Natural killer cell (primary cell): Measurements from ENCODE around the gene SV2B. TPM values are rescaled to one million over a fixed set of nuclear protein-coding genes. Genes with fewer than 3 reads are reported as not detected.

Experiments used
- ATAC-seq, 3 donors: fragments of 150-1000 bp in 2 of 3; fragments of 200-7000 bp in 1 of 3; cut with Tn5 transposase; 1 replicate in 1 of 3; 2 replicates in 2 of 3; pipeline ENCODE4 v1.10.0; 2021; ENCODE audit warnings: mild to moderate bottlenecking in 2 of 3, moderate library complexity in 2 of 3
- DNase-seq, 2 donors: peaks; one replicate each; pipeline versions ENCODE4 v3.0.0 to v3.0.0-alpha.2; 2013 to 2021; ENCODE audit warnings: mixed read lengths in 1 of 2
- H3K27ac ChIP-seq: one replicate; pipeline ENCODE4 v1.5.1; 2013; ENCODE audit warnings: mild to moderate bottlenecking, low read length
- H3K27me3 ChIP-seq: one replicate; pipeline ENCODE4 v1.6.1; 2013; ENCODE audit warnings: low read length; ENCODE audit not compliant: control insufficient read depth, insufficient read depth
- H3K36me3 ChIP-seq: one replicate; pipeline ENCODE4 v1.6.1; 2013; ENCODE audit warnings: low read length; ENCODE audit not compliant: control insufficient read depth, insufficient read depth
- H3K4me1 ChIP-seq: one replicate; pipeline ENCODE4 v1.6.1; 2013; ENCODE audit warnings: low read length; ENCODE audit not compliant: control insufficient read depth, insufficient read depth
- H3K4me3 ChIP-seq: one replicate; pipeline ENCODE4 v1.5.1; 2013; ENCODE audit warnings: low read length
- H3K9me3 ChIP-seq: one replicate; pipeline ENCODE4 v1.6.1; 2013; ENCODE audit warnings: low read length; ENCODE audit not compliant: control insufficient read depth, insufficient read depth
- H3K27ac Mint-ChIP-seq, 2 donors: one replicate each; pipeline ENCODE4 v1.8.0; 2022; ENCODE audit warnings: mild to moderate bottlenecking in 2 of 2, mixed read lengths in 2 of 2, moderate library complexity in 1 of 2
- H3K27me3 Mint-ChIP-seq, 2 donors: one replicate each; pipeline ENCODE4 v1.8.0; 2022; ENCODE audit warnings: low read depth in 2 of 2, mixed read lengths in 2 of 2
- H3K36me3 Mint-ChIP-seq: one replicate; pipeline ENCODE4 v1.8.0; 2022; ENCODE audit warnings: mixed read lengths
- H3K4me1 Mint-ChIP-seq, 2 donors: one replicate each; pipeline ENCODE4 v1.8.0; 2022; ENCODE audit warnings: mixed read lengths in 2 of 2
- H3K4me3 Mint-ChIP-seq: one replicate; pipeline ENCODE4 v1.8.0; 2022; ENCODE audit warnings: mild to moderate bottlenecking, moderate library complexity, mixed read lengths
- H3K9me3 Mint-ChIP-seq, 2 donors: one replicate each; pipeline ENCODE4 v1.8.0; 2022; ENCODE audit warnings: mixed read lengths in 2 of 2
- WGBS: methylation state at CpG from one replicate; pipeline ENCODE4 v1.1.7; 2013; ENCODE audit warnings: missing lambda C conversion rate; ENCODE audit not compliant: insufficient coverage; 5-methylcytosine and 5-hydroxymethylcytosine counted together
- intact Hi-C: fragments of 100-400 bp; cut with micrococcal nuclease; formaldehyde crosslinking; loops from one replicate; pipeline ENCODE4 v1.14.2; 2022
- total RNA-seq, 4 donors: library from RNA; stranded (reverse); fragments of 120-200 nt in 1 of 4; gene quantifications; one replicate each; pipeline versions ENCODE4 v1.2.3 to v1.2.4, GENCODE V29; 2013 to 2022
- TF ChIP-seq, protein P1 (sequence below): fragments of 200-600 bp; IDR thresholded peaks from one replicate; pipeline ENCODE4 v1.8.0; 2022; ENCODE audit warnings: antibody characterized with exemption

Gene SV2B
- total RNA-seq, 3 donors from 2014 or later (not counting 1 experiment from before 2014, with no cell fraction given): not detected

DNA sequence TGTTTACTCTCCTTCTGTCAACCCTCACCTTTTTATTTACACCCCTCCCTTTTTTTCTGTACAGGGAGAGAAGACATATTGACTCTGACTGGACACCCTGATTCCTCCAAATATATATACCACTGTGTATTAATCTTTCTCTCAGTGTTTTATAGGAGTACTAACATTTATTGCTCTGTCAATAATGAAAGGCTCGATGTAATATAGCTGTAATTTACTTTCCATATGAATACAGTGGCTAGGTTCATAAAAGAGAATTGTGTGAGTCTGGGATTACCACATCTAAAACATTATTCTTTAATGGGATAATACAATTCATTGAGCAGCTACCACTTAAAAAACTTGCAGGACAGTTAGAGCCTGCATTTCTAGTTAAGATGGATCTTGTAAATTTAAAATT, 194.3 kb downstream of the SV2B start:
- no peaks in the 10 kb centered on the region for H3K36me3 ChIP-seq
- H3K27ac ChIP-seq: no peak overlapping the region
- H3K9me3 ChIP-seq: no peaks in the 10 kb centered on the region
- ATAC-seq (no peak), DNase-seq (no peak)
- no peaks in the 10 kb centered on the region for H3K4me1 Mint-ChIP-seq
- WGBS: no CpG with 5 or more reads among the region's 1 CpG
- no peak overlapping the region for H3K4me3 ChIP-seq
- H3K4me1 ChIP-seq: no peaks in the 10 kb centered on the region
- no peaks in the 10 kb centered on the region for H3K36me3 Mint-ChIP-seq
- intact Hi-C loops: no loop called here
- H3K4me3 Mint-ChIP-seq: no peak overlapping the region
- TF ChIP-seq, protein P1, sequence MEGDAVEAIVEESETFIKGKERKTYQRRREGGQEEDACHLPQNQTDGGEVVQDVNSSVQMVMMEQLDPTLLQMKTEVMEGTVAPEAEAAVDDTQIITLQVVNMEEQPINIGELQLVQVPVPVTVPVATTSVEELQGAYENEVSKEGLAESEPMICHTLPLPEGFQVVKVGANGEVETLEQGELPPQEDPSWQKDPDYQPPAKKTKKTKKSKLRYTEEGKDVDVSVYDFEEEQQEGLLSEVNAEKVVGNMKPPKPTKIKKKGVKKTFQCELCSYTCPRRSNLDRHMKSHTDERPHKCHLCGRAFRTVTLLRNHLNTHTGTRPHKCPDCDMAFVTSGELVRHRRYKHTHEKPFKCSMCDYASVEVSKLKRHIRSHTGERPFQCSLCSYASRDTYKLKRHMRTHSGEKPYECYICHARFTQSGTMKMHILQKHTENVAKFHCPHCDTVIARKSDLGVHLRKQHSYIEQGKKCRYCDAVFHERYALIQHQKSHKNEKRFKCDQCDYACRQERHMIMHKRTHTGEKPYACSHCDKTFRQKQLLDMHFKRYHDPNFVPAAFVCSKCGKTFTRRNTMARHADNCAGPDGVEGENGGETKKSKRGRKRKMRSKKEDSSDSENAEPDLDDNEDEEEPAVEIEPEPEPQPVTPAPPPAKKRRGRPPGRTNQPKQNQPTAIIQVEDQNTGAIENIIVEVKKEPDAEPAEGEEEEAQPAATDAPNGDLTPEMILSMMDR: no peak
- peaks cover 18 to 51% of the 10 kb centered on the region in 2 donors for H3K27me3 Mint-ChIP-seq
- H3K27ac Mint-ChIP-seq: no peak overlapping the region
- no peaks in the 10 kb centered on the region for H3K9me3 Mint-ChIP-seq
- no peaks in the 10 kb centered on the region for H3K27me3 ChIP-seq

DNA sequence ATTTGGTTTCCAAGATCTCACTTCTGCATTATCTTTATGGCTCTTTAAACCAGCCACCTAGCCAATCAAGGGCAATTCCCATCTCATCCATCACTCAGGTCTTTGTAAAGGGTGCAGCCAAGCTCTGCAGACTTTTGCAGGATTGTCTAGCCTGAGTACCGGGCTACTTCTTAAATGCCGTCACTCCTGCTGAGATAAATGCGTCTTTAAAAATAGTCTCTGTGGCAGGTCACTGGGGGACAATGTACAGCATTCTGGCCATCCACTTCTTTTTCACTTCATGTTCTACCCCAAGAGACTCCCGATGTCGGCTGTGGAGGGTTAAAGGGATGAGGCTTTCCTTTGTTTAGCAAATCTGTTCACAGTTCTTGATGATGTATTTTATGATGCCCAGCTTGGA, 194.7 kb downstream of the SV2B start:
- H3K27ac ChIP-seq: no peak overlapping the region
- peaks cover 18 to 51% of the 10 kb centered on the region in 2 donors for H3K27me3 Mint-ChIP-seq
- intact Hi-C loops: no loop called here
- no peaks in the 10 kb centered on the region for H3K9me3 Mint-ChIP-seq
- WGBS: 88% methylated on average over 5 of the region's 5 CpGs
- H3K9me3 ChIP-seq: no peaks in the 10 kb centered on the region
- no peaks in the 10 kb centered on the region for H3K27me3 ChIP-seq
- no peak overlapping the region for H3K4me3 ChIP-seq
- H3K36me3 Mint-ChIP-seq: no peaks in the 10 kb centered on the region
- no peak overlapping the region for H3K27ac Mint-ChIP-seq
- H3K36me3 ChIP-seq: no peaks in the 10 kb centered on the region
- TF ChIP-seq, protein P1: no peak
- no peaks in the 10 kb centered on the region for H3K4me1 ChIP-seq
- DNase-seq (no peak), ATAC-seq (no peak)
- no peak overlapping the region for H3K4me3 Mint-ChIP-seq
- no peaks in the 10 kb centered on the region for H3K4me1 Mint-ChIP-seq

GRCh38 chr15:91298101-91298500, 198.0 kb downstream of the SV2B start:
- no peaks in the 10 kb centered on the region for H3K9me3 Mint-ChIP-seq
- Histone ChIP-seq H3K4me1 (peaks cover 3% of the 10 kb centered on the region), H3K36me3 (no peaks in the 10 kb centered on the region), H3K27me3 (peaks cover 4% of the 10 kb centered on the region), H3K27ac (no peak overlapping the region), H3K9me3 (no peaks in the 10 kb centered on the region), H3K4me3 (no peak overlapping the region)
- no peak overlapping the region for H3K4me3 Mint-ChIP-seq
- 90% methylated on average over 6 of the region's 6 CpGs for WGBS
- no peak for DNase-seq
- peaks cover 27 to 61% of the 10 kb centered on the region in 2 donors for H3K27me3 Mint-ChIP-seq
- intact Hi-C loops: no loop called here
- peaks cover 4 to 5% of the 10 kb centered on the region in 2 donors for H3K4me1 Mint-ChIP-seq
- no peak overlapping the region for H3K27ac Mint-ChIP-seq
- H3K36me3 Mint-ChIP-seq: no peaks in the 10 kb centered on the region
- TF ChIP-seq, protein P1: no peak
- no peak for ATAC-seq
